Epithelial cell of esophagus (primary cell): ENCODE results near the gene LPP.
A peak's percentile ranks its signal among the peaks of the same experiment; 100 is the strongest.

Experiments used
- DNase-seq: peaks from one replicate; pipeline ENCODE4 v3.0.0; 2010; ENCODE audit warnings: low read depth
- H3K4me3 ChIP-seq: 2 replicates; pipeline ENCODE4 v1.5.1; 2011; ENCODE audit warnings: mild to moderate bottlenecking, low read length, control low read depth
- TF ChIP-seq, protein P1 (sequence below): IDR thresholded peaks from 2 replicates; pipeline ENCODE4 v1.5.1; 2011; ENCODE audit warnings: low read depth, mild to moderate bottlenecking, low read length, control low read depth, inconsistent platforms; ENCODE audit not compliant: insufficient read depth; ENCODE audit errors: missing control alignments

Gene LPP

DNA sequence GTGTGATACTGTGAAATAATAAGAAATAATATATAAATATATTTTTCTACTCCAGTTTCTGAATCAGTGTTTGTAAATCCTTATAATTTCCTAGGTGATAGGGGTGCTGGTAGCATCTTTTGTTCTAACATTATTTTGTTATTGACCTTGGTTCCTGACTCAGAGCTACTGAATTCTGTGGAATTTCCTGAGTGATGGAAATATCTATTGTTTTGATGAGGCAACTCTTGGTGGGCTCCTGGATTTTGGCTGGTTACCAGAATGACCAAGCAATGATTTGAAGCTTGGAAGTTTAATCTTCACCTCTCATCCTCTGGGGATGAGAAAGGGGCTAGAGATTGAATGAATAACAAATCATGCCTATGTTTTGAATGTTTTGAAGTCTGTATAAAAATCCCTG, 377.3 kb downstream of the LPP start:
- H3K4me3 ChIP-seq, result no peak overlapping the region
- DNase-seq, result peak; percentile 69
- TF ChIP-seq, protein P1, sequence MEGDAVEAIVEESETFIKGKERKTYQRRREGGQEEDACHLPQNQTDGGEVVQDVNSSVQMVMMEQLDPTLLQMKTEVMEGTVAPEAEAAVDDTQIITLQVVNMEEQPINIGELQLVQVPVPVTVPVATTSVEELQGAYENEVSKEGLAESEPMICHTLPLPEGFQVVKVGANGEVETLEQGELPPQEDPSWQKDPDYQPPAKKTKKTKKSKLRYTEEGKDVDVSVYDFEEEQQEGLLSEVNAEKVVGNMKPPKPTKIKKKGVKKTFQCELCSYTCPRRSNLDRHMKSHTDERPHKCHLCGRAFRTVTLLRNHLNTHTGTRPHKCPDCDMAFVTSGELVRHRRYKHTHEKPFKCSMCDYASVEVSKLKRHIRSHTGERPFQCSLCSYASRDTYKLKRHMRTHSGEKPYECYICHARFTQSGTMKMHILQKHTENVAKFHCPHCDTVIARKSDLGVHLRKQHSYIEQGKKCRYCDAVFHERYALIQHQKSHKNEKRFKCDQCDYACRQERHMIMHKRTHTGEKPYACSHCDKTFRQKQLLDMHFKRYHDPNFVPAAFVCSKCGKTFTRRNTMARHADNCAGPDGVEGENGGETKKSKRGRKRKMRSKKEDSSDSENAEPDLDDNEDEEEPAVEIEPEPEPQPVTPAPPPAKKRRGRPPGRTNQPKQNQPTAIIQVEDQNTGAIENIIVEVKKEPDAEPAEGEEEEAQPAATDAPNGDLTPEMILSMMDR, result no peak

DNA sequence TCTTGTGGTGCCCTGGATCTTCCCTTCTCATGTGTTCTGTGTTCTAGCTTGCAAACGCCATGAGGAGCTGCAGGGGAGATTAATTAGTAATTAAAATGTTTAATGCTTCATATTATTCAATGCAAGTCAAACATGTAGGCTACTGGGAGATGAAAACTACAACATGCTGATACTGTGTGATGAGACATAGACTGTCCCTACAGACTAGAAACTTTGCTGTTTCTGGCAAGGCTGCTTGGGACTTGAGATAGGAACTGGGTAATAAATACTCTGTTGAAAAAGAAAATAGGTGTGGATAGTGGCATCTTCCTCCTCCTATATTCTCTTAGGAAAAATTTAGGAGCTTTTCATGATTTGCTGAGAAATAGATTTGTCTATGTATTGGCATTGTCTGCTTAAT, 379.2 kb downstream of the LPP start:
- no peak overlapping the region for H3K4me3 ChIP-seq
- TF ChIP-seq, protein P1, result no peak
- no peak for DNase-seq

DNA sequence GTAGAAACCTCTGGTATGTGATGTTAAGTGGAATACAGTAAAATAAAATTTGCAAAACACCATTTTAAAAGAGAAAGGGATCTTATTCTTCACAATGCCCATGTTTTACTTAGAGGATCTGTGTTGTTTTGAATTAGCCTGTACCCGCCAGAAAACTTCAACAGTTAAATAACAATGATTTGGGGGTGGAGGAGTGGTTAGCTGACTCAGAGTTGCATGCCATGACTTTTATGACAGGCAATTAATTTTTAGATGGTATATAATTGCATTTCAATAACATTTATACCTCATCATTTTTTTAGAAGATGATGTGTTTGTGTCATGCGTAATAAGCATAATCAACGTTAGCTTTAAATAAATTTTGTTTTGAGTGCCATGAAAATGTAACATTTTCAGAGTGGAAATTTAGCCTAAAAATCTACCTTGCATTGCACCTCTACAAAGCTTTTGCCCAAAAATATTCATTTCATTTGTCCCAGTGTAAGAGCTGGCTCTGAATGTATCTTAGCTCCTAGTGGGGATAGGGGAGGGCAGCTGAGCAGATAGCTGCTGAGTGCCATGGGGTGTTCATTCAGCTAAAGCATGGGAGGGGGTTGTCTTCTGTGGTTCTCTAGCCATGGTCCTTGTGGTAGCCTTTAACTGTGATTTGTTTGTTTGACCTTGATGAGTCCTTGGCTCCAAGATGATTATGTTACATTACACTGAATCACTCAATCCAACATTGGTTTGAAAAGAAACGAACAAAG, 379.8 kb downstream of the LPP start:
- DNase-seq, result no peak
- H3K4me3 ChIP-seq, result no peak overlapping the region
- TF ChIP-seq, protein P1, result no peak

DNA sequence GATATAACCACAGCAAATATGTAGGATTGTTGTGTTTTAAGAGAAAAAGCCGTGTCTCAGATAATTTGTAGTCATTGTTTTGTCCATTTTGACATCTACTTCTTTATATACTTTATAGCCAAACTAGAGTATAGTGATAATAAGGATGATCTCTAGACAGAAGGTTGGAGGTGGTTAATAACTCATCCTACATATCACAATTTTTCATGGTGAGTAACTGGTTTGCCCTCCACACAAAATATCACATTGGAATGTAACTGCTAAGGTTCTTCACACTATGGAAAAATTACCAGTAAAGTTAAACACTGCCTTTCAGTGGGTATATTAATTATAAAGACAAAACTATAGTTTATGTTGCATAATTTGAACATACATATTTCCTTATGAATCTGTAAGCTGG, 380.7 kb downstream of the LPP start:
- H3K4me3 ChIP-seq, result no peak overlapping the region
- no peak for DNase-seq
- TF ChIP-seq, protein P1, result no peak

DNA sequence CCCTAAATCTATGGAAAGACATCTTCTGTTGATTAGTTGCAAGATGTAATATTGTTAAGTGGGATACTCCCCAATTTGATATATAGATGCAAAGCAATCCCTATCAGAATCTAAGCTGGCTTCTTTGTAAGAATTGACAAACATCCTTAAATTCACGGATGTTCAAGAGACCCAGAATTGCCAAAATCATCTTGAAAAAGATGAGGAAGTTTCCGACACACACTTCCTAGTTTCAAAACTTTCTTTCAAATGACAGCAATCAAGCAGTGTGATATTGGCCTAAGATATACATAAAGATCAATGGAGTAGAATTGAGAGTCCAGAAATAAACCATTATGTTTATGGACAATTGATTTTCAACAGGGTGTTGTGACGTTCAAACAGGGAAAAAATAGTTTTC, 383.6 kb downstream of the LPP start:
- no peak for DNase-seq
- TF ChIP-seq, protein P1, result no peak
- no peak overlapping the region for H3K4me3 ChIP-seq

DNA sequence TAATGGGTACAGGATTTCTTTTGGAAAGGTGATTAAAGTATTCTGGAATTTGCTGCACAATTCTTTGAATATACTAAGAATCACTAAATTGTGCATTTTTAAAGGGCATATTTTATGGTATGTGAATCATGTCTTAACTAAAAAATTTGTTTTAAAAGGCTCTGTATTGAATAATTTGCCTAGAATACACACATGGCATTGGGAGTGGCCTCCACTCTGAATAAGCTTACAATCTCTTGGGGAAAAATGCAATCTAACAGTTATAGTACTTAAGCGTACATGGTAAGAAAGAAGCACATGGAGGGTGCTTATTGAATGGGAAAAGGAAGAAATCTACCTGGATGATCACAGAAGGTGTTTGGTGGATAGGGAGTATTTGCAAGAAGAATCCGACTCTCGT, 385.1 kb downstream of the LPP start:
- no peak for DNase-seq
- H3K4me3 ChIP-seq, result no peak overlapping the region
- TF ChIP-seq, protein P1, result no peak

DNA sequence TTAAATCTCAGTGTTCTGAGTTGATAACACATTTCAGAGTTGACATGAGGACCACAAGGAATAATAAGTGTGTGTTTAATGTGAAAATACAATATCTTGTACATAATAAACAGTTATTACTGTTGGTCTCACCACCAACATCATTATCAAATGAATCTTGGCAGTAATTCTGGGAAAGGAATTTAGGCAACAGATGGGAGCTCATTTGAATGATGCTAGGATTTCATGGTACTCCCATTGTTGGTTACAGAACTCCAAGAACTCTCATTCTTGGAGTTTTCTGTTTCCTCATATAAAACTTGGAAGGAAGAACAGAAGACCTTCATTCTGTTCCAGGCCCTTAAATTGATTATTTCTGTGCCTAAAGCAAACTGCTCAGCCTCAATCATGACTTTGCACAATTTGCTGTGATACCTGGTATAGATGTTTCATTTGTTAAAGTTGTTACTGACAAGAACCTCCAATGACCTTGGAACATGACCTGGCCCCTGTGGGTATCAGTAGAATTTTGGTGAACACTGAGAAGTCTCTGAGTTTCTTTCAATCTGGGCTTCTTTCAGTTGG, 385.8 kb downstream of the LPP start:
- DNase-seq, result no peak
- TF ChIP-seq, protein P1, result no peak
- H3K4me3 ChIP-seq, result no peak overlapping the region
